Immature natural killer cell (primary cell): Measurements from ENCODE around the gene LRP1B. TPM values are rescaled to one million over a fixed set of nuclear protein-coding genes. Genes with fewer than 3 reads are reported as not detected.
A peak's percentile ranks its signal among the peaks of the same experiment; 100 is the strongest.
"Not testable (repeated sequence)": the region's sequence is repeated elsewhere in the genome, so short reads cannot be mapped to it uniquely, and the experiment has no call there.

Source experiments
- DNase-seq, 3 donors: peaks; one replicate each; pipeline ENCODE4 v3.0.0; 2022; ENCODE audit warnings: mixed read lengths in 1 of 3
- H3K27ac Mint-ChIP-seq, 6 donors: one replicate each; pipeline ENCODE4 v1.8.0; 2020; ENCODE audit warnings: mixed read lengths in 6 of 6, mild to moderate bottlenecking in 5 of 6, inconsistent platforms in 4 of 6, moderate library complexity in 3 of 6
- H3K27me3 Mint-ChIP-seq, 3 donors: one replicate each; pipeline ENCODE4 v1.8.0; 2020 to 2021; ENCODE audit warnings: low read depth in 3 of 3, mild to moderate bottlenecking in 3 of 3, mixed read lengths in 3 of 3, moderate library complexity in 3 of 3, inconsistent platforms in 1 of 3
- H3K36me3 Mint-ChIP-seq, 3 donors: one replicate each; pipeline ENCODE4 v1.8.0; 2020; ENCODE audit warnings: mixed read lengths in 3 of 3, inconsistent platforms in 2 of 3, mild to moderate bottlenecking in 2 of 3
- H3K4me1 Mint-ChIP-seq, 2 donors: one replicate each; pipeline ENCODE4 v1.8.0; 2020; ENCODE audit warnings: inconsistent platforms in 2 of 2, mild to moderate bottlenecking in 2 of 2, mixed read lengths in 2 of 2, moderate library complexity in 1 of 2
- H3K4me3 Mint-ChIP-seq, 5 donors: one replicate each; pipeline ENCODE4 v1.8.0; 2020; ENCODE audit warnings: mild to moderate bottlenecking in 5 of 5, mixed read lengths in 5 of 5, inconsistent platforms in 3 of 5, moderate library complexity in 3 of 5
- H3K9me3 Mint-ChIP-seq, 6 donors: one replicate each; pipeline ENCODE4 v1.8.0; 2020; ENCODE audit warnings: mild to moderate bottlenecking in 6 of 6, mixed read lengths in 6 of 6, inconsistent platforms in 4 of 6, moderate library complexity in 3 of 6
- polyA plus RNA-seq, 3 donors: library from polyadenylated mRNA; unstranded; fragments of 300-500 nt; fragmentation: Illumina TruSeq; gene quantifications; one replicate each; pipeline ENCODE4 v1.2.3, GENCODE V29; 2021

The LRP1B gene
- polyA plus RNA-seq, 3 donors from 2014 or later = not detected

DNA sequence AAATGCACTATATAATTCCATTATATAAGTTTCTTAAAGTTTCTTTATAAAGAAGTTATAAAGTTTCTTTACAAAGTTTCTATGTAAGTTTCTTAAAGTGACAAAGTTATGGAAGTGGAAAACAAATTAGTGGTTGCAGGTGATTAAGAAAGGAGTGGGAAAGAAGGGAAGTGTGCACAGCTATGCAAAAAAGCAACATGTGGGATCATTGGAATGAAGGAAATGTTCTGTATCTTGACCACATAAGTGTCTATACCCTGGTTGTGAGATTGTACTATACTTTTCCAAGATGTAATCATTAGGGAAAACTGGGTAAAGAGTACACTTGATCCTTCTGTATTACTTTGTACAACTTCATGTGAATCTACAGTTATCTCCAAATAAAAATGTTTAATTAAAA, 1541.1 kb downstream of the LRP1B start:
- H3K36me3 Mint-ChIP-seq = peaks cover 0 to 3% (median 0%) of the 10 kb centered on the region in 3 donors
- DNase-seq = no peak
- H3K4me1 Mint-ChIP-seq = no peaks in the 10 kb centered on the region
- no peaks in the 10 kb centered on the region for H3K27me3 Mint-ChIP-seq
- H3K4me3 Mint-ChIP-seq = no peak overlapping the region
- peak overlapping the region in 1 of 6 donors; percentile 32 for H3K27ac Mint-ChIP-seq
- peaks cover 4 to 52% (median 10%) of the 10 kb centered on the region in 6 donors for H3K9me3 Mint-ChIP-seq

DNA sequence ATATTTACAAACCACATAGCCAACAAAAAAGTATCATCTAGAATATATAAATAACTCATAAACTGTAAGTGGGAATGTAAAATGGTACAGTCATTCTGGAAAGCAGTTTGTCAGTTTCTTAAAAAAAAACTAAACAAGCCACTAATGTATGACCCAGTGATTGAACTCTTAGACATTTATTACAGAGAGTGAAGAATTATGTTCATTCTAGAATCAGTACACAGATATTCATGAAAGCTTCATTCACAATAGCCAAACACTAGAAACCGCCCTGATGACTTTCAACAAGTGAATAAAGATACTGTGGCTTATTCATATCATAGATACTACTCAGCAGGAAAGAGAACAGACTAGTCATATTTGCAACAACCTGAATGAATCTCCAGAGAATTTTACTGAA, 1541.5 kb downstream of the LRP1B start:
- Mint-ChIP-seq H3K27ac (peak overlapping the region in 1 of 6 donors; percentile 32), H3K4me3 (no peak overlapping the region), H3K27me3 (no peaks in the 10 kb centered on the region), H3K4me1 (no peaks in the 10 kb centered on the region), H3K9me3 (peaks cover 4 to 48% (median 8%) of the 10 kb centered on the region in 6 donors), H3K36me3 (peaks cover 0 to 3% (median 0%) of the 10 kb centered on the region in 3 donors)
- DNase-seq = no peak

DNA sequence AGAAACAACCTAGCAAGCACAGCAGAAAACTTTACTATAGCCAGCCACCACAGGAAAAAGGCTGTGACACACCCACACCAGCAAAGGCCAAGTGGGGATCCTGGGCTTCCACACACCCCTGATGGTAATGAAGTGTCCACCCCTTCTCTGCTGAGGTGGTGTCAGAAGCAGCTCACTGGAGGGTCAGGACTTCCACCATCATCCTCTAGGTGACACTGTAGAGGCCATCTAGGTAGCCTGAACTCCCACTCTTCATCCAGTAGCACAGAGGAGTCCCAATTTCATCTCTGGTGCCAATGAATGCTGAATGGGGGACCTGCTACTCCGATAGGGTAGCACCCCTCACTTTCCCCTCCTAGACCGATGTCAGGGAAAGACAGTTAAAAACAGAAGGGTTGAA, 1544.4 kb downstream of the LRP1B start:
- Mint-ChIP-seq H3K4me1 (no peaks in the 10 kb centered on the region), H3K27me3 (no peaks in the 10 kb centered on the region)
- no peak for DNase-seq

DNA sequence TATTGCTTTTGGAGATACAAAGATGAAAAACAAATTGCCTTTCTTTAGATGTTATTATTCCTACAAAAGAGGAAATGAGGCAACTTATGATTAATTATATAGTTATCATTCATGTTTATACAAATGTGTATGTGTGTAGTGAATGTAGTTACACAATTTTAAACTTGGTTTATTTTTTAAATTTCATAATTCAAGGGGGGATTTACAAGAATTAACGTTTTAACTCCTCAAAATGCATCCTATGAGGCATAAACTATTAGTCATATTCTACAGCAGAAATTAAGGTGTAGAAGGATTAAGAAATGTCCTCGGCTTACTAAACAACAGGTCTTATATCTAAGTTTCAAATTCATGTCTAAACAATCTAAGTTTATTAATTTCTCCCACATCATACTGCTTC, 1545.8 kb downstream of the LRP1B start:
- Mint-ChIP-seq H3K4me3 (no peak overlapping the region), H3K27me3 (no peaks in the 10 kb centered on the region), H3K27ac (no peak overlapping the region), H3K9me3 (peaks cover 0 to 50% (median 13%) of the 10 kb centered on the region in 6 donors), H3K36me3 (peaks cover 0 to 3% (median 0%) of the 10 kb centered on the region in 3 donors), H3K4me1 (no peaks in the 10 kb centered on the region)
- DNase-seq = no peak

More for the DNA sequence above, 1544.4 kb downstream of the LRP1B start:
- Mint-ChIP-seq H3K27ac (no peak overlapping the region), H3K36me3 (peaks cover 0 to 3% (median 0%) of the 10 kb centered on the region in 3 donors), H3K9me3 (peaks cover 4 to 41% (median 9%) of the 10 kb centered on the region in 6 donors), H3K4me3 (no peak overlapping the region)

DNA sequence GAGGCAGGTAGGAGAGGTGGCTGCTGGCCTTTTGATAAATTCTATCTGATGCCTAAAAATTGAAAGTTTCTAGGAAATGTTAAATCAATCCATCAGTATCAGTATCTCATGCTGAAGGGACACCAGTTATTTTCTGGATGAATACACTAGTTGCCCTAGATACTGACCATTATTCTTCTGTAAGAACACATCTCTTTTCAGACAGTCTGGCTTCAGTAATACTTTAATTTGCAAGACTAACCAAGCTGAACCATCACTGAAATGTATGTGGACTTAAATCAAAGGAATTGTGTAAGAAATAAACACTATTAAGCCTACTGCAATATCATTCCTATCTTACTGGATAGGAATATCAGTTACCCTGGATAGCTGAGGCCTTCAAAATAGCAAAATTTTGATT, 1546.3 kb downstream of the LRP1B start:
- DNase-seq = no peak
- Mint-ChIP-seq H3K9me3 (peaks cover 0 to 48% (median 12%) of the 10 kb centered on the region in 6 donors), H3K27ac (no peak overlapping the region), H3K27me3 (no peaks in the 10 kb centered on the region), H3K4me1 (no peaks in the 10 kb centered on the region), H3K4me3 (no peak overlapping the region), H3K36me3 (peaks cover 0 to 3% (median 0%) of the 10 kb centered on the region in 3 donors)

DNA sequence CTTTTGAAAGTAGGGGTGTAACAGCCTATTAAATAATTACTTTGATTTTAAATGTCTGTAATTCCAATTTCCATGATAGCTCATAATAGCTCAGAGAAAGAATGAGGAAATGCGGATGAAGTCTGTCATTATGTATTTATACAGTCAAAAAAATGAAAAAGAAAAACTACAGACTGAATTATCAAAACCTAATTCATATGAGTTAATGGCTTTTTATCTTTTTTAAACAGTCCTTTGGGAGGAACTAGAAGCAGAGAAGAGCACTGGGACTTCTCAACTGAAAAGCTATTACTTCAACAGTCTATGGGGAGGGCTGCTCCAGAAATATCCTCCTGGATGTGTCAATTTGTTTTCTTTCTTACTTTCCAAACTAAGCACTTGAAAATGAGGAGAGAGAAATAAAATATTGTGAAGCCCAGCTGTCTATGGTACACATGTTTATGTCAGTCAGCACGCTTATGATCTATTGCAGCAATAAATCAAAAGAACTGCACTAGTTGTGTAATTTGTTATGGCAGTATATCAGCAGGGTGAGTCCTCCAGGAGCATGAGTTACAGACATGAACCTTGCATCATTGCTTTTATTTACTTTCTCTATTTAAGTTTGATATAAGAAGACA, 1550.2 kb downstream of the LRP1B start:
- DNase-seq = no peak
- Mint-ChIP-seq H3K36me3 (no peaks in the 10 kb centered on the region), H3K4me3 (no peak overlapping the region), H3K9me3 (peaks cover 0 to 37% (median 18%) of the 10 kb centered on the region in 6 donors), H3K4me1 (no peaks in the 10 kb centered on the region), H3K27ac (no peak overlapping the region), H3K27me3 (peaks cover 0 to 2% (median 0%) of the 10 kb centered on the region in 3 donors)

DNA sequence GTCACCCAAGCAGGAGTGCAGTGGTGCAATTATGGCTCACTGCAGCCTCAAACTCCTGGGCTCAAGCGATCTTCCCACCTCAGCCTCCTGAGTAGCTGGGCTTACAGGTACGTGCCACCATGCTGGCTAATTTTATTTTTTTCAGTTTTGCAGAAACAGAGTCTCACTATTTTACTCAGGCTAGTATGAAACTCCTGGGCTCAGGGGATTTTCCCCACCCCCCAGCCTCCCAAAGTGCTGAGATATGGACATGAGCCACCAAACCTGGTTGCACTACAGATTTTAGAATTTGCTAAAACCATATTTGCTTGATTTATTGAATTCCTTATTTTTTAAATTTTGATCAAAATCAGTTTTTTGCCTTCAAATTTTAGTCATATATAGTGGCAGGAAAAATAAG, 1553.4 kb downstream of the LRP1B start:
- DNase-seq = no peak
- H3K9me3 Mint-ChIP-seq = peaks cover 0 to 47% (median 22%) of the 10 kb centered on the region in 6 donors
- no peak overlapping the region for H3K27ac Mint-ChIP-seq
- peaks cover 0 to 2% (median 0%) of the 10 kb centered on the region in 3 donors for H3K27me3 Mint-ChIP-seq
- no peak overlapping the region for H3K4me3 Mint-ChIP-seq
- H3K36me3 Mint-ChIP-seq = no peaks in the 10 kb centered on the region
- no peaks in the 10 kb centered on the region for H3K4me1 Mint-ChIP-seq

DNA sequence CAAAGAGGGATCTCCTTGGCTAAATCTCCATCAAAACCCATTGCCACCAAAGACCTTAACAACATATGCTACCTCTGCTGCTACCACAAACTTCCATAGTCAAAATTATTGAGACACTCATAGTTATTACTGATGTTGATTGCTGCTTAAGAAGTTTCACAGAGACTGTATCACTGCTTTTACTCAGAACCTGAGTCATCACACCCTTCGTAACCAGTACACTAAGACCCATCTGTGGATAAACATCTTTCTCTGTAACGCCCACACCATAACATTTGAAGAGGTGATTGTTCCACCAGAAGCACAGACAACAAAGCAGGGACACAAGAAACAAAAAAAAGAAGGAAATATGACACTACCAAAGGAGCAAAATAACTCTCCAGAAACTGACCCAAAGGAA, 1563.1 kb downstream of the LRP1B start:
- H3K4me3 Mint-ChIP-seq = no peak overlapping the region
- H3K9me3 Mint-ChIP-seq = peaks cover 4 to 45% (median 22%) of the 10 kb centered on the region in 6 donors
- H3K4me1 Mint-ChIP-seq = no peaks in the 10 kb centered on the region
- H3K27me3 Mint-ChIP-seq = peaks cover 0 to 2% (median 0%) of the 10 kb centered on the region in 3 donors
- DNase-seq = no peak
- H3K36me3 Mint-ChIP-seq = no peaks in the 10 kb centered on the region
- no peak overlapping the region for H3K27ac Mint-ChIP-seq

DNA sequence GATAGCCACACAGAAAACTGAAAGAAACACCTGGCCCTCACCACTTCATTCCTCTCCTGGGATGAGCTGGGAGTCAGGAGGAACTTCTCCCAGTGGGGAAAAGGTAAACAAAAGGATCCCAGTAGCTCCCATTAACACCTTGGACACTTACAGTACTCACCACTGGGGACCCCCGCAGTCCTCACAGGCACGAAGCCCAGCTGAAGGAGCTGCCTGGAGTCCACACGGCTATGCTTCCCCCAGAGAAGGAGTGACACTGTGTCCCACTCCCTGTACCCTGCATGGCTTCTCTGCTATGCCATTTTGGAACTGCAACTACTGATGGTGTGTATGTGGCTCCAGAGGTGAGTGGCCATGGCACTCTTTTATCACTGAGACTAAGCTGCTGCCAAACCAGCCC, 1565.1 kb downstream of the LRP1B start:
- no peak for DNase-seq
- Mint-ChIP-seq H3K4me3 (no peak overlapping the region), H3K27me3 (peaks cover 0 to 2% (median 0%) of the 10 kb centered on the region in 3 donors), H3K4me1 (no peaks in the 10 kb centered on the region), H3K9me3 (peaks cover 4 to 41% (median 18%) of the 10 kb centered on the region in 6 donors), H3K36me3 (no peaks in the 10 kb centered on the region), H3K27ac (no peak overlapping the region)

DNA sequence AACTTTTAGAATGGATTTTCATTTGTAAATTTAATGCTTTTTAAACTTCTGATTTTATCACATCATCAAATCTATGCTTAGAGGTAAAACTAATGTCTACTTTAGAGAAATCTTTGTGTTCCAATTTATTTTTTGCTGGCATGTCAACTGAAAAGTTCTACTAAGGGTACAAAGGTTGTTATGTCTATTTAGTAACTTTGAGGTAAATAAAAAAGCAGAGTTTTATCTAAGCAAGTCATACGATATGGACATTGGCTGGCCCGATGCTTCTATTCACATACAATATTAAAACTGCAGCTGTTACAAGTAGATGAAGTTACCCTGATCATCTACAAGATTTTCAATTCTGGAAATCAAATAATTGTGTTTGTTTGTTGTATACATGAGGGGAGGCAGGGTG, 1575.1 kb downstream of the LRP1B start:
- H3K27ac Mint-ChIP-seq = no peak overlapping the region
- no peak overlapping the region for H3K4me3 Mint-ChIP-seq
- no peaks in the 10 kb centered on the region for H3K4me1 Mint-ChIP-seq
- DNase-seq = no peak
- peaks cover 0 to 65% (median 25%) of the 10 kb centered on the region in 6 donors for H3K9me3 Mint-ChIP-seq
- peaks cover 0 to 2% (median 0%) of the 10 kb centered on the region in 3 donors for H3K27me3 Mint-ChIP-seq
- H3K36me3 Mint-ChIP-seq = no peaks in the 10 kb centered on the region

DNA sequence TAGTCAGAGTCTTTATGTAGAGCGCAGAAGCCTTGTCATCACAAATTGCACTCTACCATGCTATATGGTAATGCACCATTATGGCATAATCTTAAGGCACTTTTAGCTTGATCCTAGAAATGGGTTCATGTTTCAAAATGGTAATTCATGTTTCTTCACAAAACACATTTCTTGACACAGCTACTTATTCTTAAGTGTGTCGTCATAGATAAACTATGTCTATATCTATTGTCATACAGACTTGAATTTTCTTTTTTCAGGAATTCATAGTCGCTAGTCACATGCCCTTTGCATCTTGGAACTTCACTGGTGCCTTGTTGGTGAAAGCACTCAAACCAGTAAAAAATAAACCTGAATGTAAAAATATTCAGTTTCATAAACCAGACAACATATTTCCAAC, 1578.2 kb downstream of the LRP1B start:
- no peak for DNase-seq
- no peaks in the 10 kb centered on the region for H3K4me1 Mint-ChIP-seq
- no peak overlapping the region for H3K4me3 Mint-ChIP-seq
- peaks cover 0 to 2% (median 0%) of the 10 kb centered on the region in 3 donors for H3K27me3 Mint-ChIP-seq
- H3K36me3 Mint-ChIP-seq = no peaks in the 10 kb centered on the region
- H3K9me3 Mint-ChIP-seq = peaks cover 0 to 61% (median 22%) of the 10 kb centered on the region in 6 donors
- H3K27ac Mint-ChIP-seq = no peak overlapping the region

DNA sequence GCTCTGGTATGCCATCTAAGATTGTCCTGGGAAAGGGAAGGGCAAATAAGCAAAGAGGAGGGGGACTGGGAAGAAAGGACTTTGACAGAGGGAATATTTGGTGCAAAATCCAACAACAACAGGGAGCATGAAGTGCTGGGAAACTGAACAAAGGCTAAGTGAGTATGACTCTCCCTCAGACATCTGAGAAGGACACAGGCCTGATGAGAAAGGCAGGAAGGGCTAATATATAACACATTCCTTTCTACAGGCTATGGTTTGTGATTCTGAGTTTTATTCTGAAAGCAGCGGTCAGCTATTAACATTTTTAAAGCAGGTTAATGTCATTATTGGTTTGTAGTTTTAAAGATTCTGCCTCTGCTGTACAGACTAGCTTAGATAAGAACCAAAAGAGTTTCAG, 1579.5 kb downstream of the LRP1B start:
- peaks cover 6 to 61% (median 26%) of the 10 kb centered on the region in 6 donors for H3K9me3 Mint-ChIP-seq
- H3K36me3 Mint-ChIP-seq = no peaks in the 10 kb centered on the region
- no peak overlapping the region for H3K27ac Mint-ChIP-seq
- no peaks in the 10 kb centered on the region for H3K4me1 Mint-ChIP-seq
- no peak overlapping the region for H3K4me3 Mint-ChIP-seq
- no peak for DNase-seq
- H3K27me3 Mint-ChIP-seq = peaks cover 0 to under 1% (median 0%) of the 10 kb centered on the region in 3 donors

DNA sequence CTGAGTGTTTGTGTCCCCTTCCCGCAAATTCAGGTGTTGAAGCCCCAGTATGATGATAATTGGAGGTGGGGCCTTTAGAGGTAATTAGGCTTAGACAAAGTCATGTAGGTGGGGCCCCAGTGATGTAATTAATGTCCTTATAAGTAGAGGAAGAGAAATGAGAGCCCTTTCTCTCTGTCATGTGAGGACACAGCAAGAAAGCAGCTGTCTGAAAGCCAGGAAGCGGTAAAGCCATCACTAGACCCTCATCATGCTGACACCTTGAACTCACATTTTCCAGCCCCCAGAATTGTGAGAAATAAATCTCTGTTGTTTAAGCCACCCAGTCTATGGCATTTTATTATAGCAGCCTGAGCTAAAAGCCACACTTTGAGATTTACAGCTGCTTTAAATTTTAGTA, 1580.0 kb downstream of the LRP1B start:
- Mint-ChIP-seq H3K4me3 (no peak overlapping the region), H3K9me3 (peaks cover 7 to 62% (median 26%) of the 10 kb centered on the region in 6 donors), H3K4me1 (no peaks in the 10 kb centered on the region), H3K36me3 (no peaks in the 10 kb centered on the region), H3K27me3 (peaks cover 0 to 2% (median 0%) of the 10 kb centered on the region in 3 donors), H3K27ac (no peak overlapping the region)
- no peak for DNase-seq

DNA sequence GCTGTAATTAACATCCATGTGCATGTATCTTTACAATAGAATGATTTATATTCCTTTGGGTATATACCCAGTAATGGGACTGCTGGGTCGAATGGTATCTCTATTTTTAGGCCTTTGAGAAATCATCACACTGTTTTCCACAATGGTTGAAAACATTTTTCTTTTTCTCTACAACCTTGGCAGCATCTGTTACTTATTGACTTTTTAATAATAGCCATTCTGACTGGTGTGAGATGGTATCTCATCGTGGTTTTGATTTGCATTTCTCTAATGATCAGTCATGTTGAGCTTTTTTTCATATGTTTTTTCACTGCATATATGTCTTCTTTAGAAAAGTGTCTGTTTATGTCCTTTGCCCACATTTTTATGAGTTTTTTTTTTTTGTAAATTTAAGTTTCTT, 1586.0 kb downstream of the LRP1B start:
- H3K27me3 Mint-ChIP-seq, H3K27ac Mint-ChIP-seq, H3K36me3 Mint-ChIP-seq, H3K4me3 Mint-ChIP-seq, H3K4me1 Mint-ChIP-seq, DNase-seq: not testable (repeated sequence)
- H3K9me3 Mint-ChIP-seq = peaks cover 5 to 55% (median 28%) of the 10 kb centered on the region in 6 donors

DNA sequence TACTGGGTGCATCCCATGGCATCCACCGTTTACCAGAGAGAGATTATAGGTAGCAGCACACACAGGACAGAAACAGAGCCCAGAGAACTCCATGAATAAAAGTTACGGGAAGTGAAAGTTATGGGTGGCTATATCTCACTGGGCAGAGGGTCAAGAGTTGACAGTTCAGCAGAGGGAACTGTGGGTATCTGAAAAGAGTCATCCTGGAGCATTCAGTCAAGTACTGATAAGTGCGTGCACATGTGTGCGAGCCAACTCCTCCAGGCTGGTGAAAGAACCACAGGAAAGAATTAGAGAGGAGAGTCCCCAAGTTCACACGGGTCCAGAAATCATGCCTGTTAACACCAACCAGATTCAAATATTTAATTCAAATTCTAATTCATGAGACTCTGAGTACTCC, 1588.2 kb downstream of the LRP1B start:
- Mint-ChIP-seq H3K27ac (no peak overlapping the region), H3K27me3 (peaks cover 0 to 2% (median 0%) of the 10 kb centered on the region in 3 donors), H3K4me3 (no peak overlapping the region), H3K9me3 (peaks cover 7 to 53% (median 23%) of the 10 kb centered on the region in 6 donors), H3K4me1 (no peaks in the 10 kb centered on the region), H3K36me3 (no peaks in the 10 kb centered on the region)
- DNase-seq = no peak
